Hematopoietic multipotent progenitor cell (in vitro differentiated cells): Measurements from ENCODE around the gene PTPRK. TPM values are rescaled to one million over a fixed set of nuclear protein-coding genes. Genes with fewer than 3 reads are reported as not detected.

ENCODE experiments used
- DNase-seq, 3 donors: peaks; one replicate each; pipeline ENCODE4 v3.0.0-alpha.2; 2011 to 2015; ENCODE audit warnings: low read depth in 2 of 3, low spot score in 2 of 3
- total RNA-seq: library from RNA; depleted of rRNA; stranded (reverse); fragments of >200 nt; gene quantifications from one replicate; pipeline ENCODE4 v1.2.3, GENCODE V29; 2012

The PTPRK gene
- total RNA-seq, 1 donor: 0.81 TPM

DNA sequence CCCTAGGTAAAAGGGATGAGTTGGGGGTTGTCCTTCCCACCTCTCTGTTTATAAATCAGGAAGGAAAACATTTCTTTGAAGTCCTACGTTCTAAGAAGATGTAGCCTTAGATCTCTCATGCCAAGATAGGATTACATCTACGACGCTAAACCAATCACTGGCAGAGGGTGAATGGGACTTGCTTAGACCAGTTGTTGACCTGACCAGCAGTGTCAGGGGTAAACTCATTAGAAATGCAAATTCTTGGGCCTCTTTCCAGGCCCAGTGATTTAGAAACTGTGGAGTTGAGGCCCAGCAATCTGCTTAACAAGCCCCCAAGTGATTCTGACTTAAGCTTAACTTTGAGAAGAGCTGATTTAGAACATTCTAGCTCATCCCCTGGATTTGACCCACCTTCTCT, 472.4 kb downstream of the PTPRK start:
- no peak for DNase-seq

DNA sequence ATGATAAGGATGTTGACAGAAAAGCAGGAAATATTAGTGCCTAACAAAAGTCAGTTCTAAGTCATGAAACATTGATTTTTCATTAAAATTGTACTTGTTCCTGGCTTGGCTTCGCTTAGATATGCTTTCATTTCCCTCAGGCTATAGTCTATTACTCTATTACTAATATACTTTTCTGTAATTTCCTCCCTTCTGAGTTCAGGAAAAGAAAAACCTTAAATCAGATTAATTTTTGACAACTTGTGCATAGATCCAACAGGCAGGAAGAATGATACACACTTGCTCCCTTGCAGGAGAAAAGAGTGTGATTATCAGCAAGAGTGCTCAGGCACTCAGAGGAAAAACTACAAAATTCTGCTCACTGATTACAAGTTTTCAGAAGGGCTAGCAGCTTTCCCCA, 474.4 kb downstream of the PTPRK start:
- no peak for DNase-seq

DNA sequence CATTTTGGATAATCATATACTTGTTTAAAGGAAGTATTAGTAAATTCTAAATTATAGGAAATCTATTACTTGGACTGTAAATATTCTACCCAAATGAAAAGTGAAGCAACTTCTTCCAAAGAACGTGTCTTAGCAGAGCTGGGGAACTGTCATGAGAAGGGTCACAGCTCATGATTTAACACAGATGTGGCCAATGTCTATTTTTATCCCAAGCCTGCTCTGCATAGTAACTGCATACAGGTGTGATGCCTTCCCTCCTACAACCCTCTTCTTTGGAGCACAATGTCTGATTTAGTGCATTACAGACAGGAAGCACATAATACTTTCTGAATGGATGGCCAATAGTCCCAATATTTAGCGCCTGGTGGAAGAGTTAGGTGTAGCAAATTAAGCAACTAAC, 480.9 kb downstream of the PTPRK start:
- no peak for DNase-seq

DNA sequence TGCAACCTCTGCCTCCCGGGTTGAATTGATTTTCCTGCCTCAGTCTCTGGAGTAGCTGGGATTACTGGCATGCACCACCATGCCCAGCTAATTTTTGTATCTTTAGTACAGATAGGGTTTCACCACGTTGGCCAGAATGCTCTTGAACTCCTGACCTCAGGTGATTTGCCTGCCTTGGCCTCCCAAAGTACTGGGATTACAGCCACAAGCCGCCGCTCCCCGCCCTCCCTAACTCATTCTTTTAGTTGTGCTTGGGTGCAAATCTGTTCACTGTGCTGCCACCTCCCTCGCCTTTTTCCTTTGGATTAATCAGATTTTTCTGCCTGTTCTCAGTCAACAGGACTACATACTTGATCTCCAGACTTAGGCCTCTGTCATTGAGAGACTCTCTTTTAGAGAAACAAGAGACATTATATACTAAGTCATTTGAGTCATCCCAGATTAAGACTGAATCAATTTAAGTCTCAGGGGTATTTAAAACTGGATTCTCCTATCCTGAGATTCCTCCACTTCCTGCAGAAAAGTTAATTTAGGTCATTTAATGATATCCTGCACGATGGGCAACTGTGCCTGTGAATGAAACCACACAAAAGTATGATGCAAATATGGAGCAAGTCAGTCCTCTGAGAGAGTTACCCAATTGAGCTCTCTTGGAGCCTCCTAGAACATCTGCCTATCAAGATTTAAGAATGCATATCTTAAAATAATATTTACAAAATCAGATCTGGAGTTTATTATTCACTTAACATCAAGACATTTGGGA, 483.4 kb downstream of the PTPRK start:
- DNase-seq: no peak

DNA sequence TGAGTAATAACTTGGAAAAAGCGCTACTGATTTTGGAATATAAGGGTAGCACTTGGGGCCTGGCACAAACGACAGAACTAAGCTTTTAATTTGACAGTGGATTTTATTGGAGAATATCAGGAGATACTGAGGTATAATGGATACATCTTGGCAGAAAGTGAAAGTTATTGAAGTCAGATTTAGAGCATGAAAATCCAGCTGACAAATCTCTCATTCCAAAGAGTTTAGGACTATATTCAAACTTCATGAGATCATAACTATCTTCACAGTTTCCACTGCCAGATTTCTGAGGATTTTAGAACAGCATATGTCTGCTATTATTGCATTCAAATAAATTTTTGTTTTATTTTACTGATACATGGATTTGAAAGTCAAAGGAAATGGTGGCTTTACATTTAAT, 487.2 kb downstream of the PTPRK start:
- no peak for DNase-seq

DNA sequence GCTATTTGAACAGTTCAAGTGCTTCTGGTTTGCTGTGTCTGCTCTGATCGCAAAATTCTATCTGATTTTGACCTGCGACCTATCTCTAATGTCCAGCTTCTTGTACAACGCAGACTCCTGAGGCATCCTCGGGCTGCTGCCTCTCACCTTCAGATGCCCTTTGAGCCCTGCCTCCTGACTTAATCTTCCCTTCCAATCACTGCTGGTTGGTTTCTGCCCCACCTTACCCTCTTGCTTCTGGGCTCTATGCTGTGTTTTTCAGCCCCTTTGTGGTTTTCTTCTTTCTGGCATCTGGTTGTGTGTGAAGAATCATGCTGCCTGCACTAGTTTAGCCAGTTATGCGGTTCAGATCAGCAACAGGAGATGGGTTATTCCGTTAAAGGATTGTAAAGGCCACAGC, 488.4 kb downstream of the PTPRK start:
- no peak for DNase-seq

DNA sequence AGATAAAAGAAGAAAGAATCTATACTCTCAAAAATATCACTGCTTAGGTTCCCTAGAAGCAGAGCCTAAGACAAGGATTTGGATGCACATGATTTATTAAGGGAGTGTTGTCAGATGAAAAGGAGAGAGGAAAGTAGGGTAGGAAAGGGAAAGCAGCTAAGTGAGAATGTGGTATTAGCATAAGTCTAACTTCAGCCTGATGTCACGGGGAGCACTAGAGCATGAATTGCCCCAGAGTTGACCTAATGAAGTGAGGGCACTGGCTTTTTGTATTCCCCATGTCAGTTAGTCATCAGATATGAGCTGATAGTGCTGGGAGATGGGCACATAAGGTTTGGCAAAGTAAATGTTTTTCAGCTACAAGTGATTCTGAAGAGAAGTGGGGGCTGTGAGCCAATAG, 490.6 kb downstream of the PTPRK start:
- DNase-seq: no peak

DNA sequence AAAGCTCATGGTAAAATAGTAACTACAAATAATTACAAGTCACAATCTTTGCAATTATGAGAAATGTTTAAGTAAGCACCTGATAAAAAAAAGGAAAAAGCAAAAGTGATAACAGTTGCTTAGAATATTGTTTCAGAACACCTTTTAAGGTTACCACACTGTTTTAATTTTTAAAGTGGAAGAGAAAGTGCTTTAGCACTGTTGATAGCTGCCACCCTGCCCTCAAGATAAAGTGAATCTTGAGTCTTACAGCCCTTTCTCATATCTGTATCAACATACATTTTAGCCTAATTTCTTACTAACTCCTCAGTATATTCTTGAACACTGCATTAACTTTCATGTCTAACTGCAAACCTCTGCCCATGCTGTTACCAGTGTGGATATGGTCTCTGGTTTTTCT, 492.2 kb downstream of the PTPRK start:
- no peak for DNase-seq

DNA sequence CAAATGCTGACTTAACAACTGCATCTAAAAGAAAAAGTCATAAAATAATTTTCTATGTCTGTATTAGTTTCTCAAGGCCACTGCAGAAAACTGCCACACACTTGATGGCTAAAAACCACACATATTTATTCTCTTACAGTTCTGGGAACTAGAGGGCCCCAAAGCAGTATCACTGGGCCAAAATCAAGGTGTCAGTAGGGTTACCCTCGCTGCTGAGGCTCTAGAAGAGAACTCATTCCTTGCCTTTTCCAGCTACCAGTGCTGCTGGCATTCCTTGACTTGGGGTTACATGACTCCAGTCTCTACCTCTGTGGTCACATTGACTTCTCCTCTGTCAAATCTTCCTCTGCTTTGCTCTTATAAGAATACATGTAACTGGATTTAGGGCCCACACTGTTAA, 494.9 kb downstream of the PTPRK start:
- no peak for DNase-seq

DNA sequence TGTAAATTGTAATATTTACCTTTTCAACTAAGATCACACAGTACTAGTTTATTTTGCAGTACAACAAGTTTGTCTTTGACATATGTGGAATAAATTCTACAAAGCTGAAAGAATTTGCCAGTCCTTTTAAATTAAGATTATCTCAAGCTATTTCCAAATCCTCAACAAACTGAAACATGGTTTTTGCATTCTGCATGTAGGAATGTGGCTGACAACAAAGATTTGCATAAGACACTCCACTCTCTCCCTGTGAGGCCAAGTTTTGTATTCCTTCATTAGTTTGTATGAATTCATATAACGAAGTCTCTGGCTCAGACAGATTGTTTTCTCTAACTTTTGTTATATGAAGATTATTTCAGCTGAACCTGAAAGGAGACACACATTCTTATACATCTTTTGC, 495.4 kb downstream of the PTPRK start:
- DNase-seq: no peak

DNA sequence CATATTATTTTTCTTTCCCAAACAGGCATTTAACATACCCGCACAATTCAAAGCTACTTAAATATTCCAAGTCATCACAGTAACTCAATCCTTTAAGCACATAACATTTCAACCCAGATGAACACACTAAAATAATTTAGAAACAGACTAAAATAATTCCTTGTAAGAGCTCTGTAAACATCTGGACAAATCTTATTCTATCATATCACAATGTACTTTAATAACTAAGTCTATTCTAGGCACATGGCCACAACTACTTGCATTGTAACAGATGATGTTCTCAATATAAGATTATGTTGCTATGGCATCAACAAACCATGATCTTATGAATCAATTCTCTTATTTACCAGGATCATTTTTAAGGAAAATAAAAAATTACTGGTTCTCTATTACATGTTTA, 496.4 kb downstream of the PTPRK start:
- DNase-seq: no peak

DNA sequence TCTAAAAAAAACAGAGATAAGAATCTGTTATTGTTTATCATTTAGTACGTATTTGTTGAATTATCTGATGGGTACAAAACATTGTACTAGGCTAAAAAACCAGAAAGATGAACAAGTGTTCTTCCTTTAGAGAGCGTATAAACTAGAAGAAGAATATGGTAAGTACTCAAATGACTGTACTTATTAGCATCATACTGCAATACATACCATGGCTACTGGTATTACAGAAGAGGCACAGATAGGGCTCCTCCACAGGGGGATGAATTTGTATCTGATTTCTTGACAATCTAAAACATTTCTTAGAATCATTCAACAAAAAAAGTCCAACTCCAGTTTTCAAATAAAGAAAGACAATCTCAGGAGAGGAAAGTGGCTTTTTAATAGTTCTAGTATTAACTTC, 501.6 kb downstream of the PTPRK start:
- no peak for DNase-seq

DNA sequence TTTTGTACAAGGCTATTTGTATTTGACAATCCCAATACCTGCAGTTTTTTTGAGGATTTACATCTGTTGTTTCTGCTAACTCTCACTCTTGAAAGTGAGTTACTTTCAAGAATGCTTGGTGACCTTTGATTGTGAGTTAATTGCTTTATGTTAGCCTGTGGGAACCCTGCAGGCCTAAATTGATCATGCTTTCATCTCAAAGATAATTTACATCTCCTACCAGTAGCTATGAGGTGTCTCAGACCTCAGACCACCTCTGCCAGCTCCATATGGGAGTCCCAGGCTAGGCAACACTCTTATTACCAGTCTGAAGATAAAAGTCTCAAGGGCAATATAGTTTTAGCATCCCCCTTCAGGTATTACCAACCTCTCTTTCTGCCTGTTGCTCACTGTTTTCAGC, 503.1 kb downstream of the PTPRK start:
- DNase-seq: no peak

DNA sequence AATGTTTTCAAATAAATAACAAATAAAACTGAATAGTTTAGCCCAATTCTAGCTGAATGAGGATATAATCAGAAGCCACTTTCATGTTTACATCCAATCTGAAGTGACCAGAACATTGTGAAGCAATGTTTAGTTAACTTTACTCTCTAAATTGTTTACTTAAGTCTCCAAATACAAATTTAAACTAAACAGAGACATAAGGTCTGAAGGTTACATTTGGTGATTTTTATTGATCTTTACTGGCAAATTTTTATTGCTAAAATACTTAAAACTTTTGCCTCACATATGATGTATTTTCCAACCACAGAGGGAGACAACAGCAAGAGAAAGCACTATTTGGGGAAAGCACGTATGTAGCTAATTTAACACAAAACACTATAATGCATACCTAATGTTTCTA, 512.7 kb downstream of the PTPRK start:
- no peak for DNase-seq

DNA sequence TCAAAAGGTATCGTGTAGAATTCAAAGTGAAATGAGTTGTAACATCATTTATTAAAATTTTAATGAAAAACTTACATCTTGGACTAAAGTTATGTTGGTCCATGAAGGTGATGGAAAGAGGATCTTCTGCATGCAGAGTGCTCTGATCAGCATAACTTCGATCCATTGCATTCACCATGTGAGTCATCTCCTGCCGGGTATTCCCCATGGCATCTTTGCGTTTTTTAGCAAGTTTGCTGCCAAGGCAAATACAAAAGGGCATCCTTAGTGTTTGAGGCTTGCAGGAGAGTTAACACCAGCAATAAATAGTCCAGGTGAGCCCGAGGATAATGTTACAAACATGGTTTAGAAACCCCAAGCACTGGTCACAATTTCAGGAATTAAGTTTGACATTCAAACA, 515.4 kb downstream of the PTPRK start:
- DNase-seq: no peak

DNA sequence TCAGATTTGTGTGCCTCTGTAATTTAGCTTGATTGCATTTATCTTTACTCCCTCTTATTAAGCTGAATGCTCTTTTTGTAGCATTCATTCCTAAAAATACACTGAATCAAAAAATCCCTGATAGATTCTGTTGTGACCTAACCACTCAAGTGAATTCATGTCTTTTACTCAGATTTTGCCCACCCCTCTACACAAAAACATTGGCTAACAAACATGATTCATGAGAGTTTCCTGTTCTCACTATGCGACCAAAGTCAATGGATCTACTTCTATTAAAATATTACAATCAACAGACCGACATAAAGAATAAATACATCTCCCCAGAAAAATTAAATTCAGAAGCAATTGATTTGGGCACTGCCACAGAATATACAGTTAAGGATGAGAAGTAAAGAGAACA, 520.0 kb downstream of the PTPRK start:
- DNase-seq: no peak

DNA sequence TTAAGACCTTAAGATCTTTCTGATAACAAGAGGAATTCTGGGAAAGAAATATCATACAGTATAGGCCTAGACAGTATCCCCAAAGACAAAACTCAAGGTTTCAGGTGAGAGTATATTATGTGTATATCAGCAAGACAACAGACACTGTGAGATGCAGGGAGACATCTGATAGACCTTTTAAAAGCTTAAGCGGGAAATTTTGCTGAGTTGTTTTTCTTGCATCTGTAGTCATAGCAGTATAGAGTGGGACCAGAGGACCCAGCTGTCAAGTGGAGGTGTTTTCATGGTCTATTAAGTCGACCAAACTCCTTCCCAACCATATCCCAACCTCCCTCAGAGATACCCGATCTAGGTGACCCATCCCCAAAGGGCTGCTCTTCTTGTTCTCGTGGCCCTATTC, 521.4 kb downstream of the PTPRK start:
- DNase-seq: no peak

DNA sequence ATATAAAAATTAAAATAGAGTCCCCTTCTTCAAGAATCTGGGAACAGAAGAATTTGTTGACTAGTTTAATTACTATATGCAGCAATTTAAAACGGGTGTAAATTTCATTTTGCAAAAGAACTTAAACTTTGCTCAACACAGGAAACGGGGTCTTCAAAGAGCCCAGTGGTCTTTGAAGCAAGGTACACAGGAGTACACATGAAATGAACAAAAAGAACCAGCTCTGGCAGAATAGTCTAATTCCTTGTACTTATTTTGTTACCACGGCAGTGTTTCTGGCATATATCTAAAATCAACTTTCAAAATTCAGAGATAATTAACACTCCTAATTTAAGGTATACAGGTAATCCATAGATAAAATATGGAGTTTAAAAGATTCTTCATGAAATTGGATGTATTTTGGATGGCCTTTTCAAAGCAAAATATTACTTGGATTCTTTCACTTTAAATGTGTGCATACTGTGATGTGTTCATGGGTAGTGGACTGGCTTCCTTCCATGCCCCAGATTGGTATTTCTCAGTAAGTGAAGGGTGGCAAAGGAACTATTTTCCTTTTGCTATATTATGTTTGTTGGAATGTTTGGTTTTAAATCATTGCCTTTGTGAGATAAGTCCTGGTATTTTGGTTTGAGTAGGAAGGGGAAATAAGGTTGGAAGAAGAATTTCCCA, 522.8 kb downstream of the PTPRK start:
- DNase-seq: no peak

DNA sequence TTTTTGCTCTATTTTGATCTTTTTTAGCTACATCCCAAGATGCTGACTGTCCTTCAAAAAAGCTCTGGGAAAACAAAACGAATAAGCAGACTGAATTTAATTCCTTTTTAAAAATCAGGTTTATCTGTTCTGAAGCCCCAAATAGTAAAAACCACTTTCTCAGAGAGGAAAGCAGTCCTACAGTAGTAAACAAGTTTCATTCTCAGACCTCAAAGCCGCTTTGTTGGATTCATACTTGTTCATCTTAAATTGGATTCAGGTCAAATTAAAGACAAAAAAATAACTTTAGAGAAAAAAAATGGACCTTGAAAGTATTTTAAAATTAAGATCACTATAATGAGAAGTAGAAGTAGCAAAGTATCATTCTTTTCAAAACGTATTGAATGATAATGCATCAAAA, 523.5 kb downstream of the PTPRK start:
- DNase-seq: no peak

DNA sequence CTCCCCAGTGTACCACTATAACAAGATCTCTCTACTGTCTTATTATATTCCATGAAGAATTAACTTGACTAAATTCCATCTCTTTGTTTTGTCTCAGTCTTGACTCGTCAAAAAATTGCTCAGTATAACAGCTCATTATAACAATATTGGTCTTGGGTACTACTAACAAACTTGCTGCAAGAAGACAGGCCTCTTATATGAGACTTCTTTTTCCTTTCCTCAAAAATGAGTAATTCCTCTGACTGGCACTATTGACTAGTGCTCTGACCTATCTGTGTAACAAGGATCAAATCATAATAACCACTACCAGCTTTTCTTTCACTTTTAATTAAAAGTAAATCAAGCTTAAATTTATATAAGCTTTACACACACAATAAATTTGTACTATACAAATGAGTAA, 528.3 kb downstream of the PTPRK start:
- DNase-seq: no peak

DNA sequence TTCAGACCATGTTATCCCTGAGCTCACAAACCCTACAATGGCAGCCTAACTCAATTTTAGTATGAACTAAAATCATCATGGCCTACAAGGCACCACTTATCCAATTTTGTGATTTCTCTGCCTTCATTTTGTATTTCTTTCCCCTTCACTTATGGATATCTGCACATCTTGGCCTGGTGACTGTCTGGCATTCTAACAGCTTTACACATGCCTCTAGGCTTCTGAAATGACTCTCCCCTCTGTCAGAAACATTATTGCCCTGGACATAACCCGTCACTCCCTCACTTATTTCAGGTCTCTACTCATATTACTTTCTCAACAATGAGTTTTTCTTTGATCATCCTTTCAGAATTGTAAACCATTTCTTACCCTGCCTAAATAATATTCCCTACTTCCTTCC, 530.3 kb downstream of the PTPRK start:
- no peak for DNase-seq

DNA sequence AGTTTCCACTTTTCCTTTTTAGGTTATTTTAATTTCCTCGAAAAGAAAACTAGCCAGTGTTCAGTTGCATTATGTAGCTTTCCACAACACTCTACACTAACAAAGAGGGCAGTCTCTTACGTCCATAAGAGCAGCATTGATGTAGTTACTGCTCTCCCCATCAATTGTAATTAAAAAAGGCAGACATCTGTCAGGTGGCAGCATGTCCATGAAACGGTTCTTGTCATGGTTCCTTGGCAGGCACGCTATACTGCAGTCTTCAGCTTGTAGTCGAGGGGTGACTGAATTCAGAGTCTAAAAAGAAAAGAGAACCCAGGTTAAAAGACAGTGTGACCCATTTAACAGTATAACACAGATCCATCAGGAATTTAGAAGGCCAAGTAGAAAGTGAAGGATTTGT, 539.4 kb downstream of the PTPRK start:
- no peak for DNase-seq

DNA sequence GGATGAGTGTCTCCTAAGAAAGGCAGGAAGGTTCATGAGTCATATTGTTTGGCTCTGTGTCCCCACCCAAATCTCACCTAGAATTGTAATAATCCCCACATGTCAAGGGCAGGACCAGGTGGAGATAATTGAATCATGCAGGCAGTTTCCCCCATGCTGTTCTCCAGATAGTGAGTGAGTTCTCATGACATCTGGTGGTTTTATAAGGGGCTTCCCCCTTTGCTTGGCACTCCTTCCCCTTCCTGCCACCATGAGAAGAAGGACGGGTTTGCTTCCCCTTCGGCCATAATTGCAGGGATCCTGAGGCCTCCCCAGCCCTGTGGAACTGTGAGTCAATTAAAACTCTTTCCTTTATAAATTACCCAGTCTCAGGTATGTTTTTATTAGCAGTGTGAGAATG, 542.2 kb downstream of the PTPRK start:
- peak in 2 of 3 donors; percentile 14 to 29 for DNase-seq
